Neural cell (in vitro differentiated cells): Measurements from ENCODE around the gene LIG1. TPM values are rescaled to one million over a fixed set of nuclear protein-coding genes. Genes with fewer than 3 reads are reported as not detected.
"Not testable (repeated sequence)": the region's sequence is repeated elsewhere in the genome, so short reads cannot be mapped to it uniquely, and the experiment has no call there.

Experiments used
- H2AFZ ChIP-seq: fragments of 200-600, 300-800 bp; sonication (generic), shearing (Covaris generic); 2 replicates; pipeline ENCODE4 v1.6.0; 2014; ENCODE audit warnings: low read depth, mild to moderate bottlenecking, antibody characterized with exemption, low read length, moderate library complexity
- H3F3A ChIP-seq: fragments of 200-600 bp; shearing (Covaris generic); 2 replicates; pipeline ENCODE4 v1.6.1; 2016; ENCODE audit warnings: mild to moderate bottlenecking, moderate library complexity, mixed read lengths, antibody characterized with exemption, low read length; ENCODE audit not compliant: insufficient read depth, poor library complexity, severe bottlenecking
- H3K27ac ChIP-seq: fragments of 200-600, 300-800 bp; sonication (generic), shearing (Covaris generic); 2 replicates; pipeline ENCODE4 v1.5.1; 2014; ENCODE audit warnings: mild to moderate bottlenecking, low read length, moderate library complexity
- H3K27me3 ChIP-seq: fragments of 300-800, 200-600 bp; sonication (generic), shearing (Covaris generic); 2 replicates; pipeline ENCODE4 v1.6.0; 2014; ENCODE audit warnings: mild to moderate bottlenecking, low read depth, low read length, moderate library complexity; ENCODE audit not compliant: insufficient read depth
- H3K36me3 ChIP-seq: fragments of 300-800, 200-600 bp; sonication (generic), shearing (Covaris generic); 2 replicates; pipeline ENCODE4 v1.5.1; 2014; ENCODE audit warnings: mild to moderate bottlenecking, antibody characterized with exemption, low read length, moderate library complexity; ENCODE audit not compliant: insufficient read depth
- H3K4me2 ChIP-seq: fragments of 300-800, 200-600 bp; sonication (generic), shearing (Covaris generic); 2 replicates; pipeline ENCODE4 v1.6.0; 2014; ENCODE audit warnings: mild to moderate bottlenecking, low read length
- H3K4me3 ChIP-seq: fragments of 300-800, 200-600 bp; sonication (generic), shearing (Covaris generic); 2 replicates; pipeline ENCODE4 v1.5.1; 2014; ENCODE audit warnings: mild to moderate bottlenecking, low read length, moderate library complexity
- H3K79me2 ChIP-seq: fragments of 200-600 bp; shearing (Covaris generic); replicated peaks from 2 replicates; pipeline ENCODE4 v1.6.0; 2014; ENCODE audit warnings: mild to moderate bottlenecking, low read length, moderate library complexity; ENCODE audit not compliant: insufficient read depth
- H3K9ac ChIP-seq: fragments of 300-800, 200-600 bp; sonication (generic), shearing (Covaris generic); 2 replicates; pipeline ENCODE4 v1.6.1; 2016; ENCODE audit warnings: mild to moderate bottlenecking, low read length, mixed read lengths
- H3K9me2 ChIP-seq: fragments of 200-600 bp; shearing (Covaris generic); 2 replicates; pipeline ENCODE4 v1.6.1; 2016; ENCODE audit warnings: mild to moderate bottlenecking, low read length, mixed read lengths; ENCODE audit not compliant: insufficient read depth
- H3K9me3 ChIP-seq: fragments of 200-600, 300-800 bp; sonication (generic), shearing (Covaris generic); 2 replicates; pipeline ENCODE4 v1.6.1; 2016; ENCODE audit warnings: mild to moderate bottlenecking, mixed run types, low read length, moderate library complexity, mixed read lengths
- H4K20me1 ChIP-seq: fragments of 200-600 bp; shearing (Covaris generic); 2 replicates; pipeline ENCODE4 v1.6.1; 2016; ENCODE audit warnings: mild to moderate bottlenecking, mixed run types; ENCODE audit not compliant: insufficient read depth
- EZH2 ChIP-seq: fragments of 200-600, 300-800 bp; shearing (Covaris generic), sonication (generic); IDR thresholded peaks from 2 replicates; pipeline ENCODE4 v1.6.1; 2014; ENCODE audit warnings: antibody characterized with exemption, low read length, borderline replicate concordance, mild to moderate bottlenecking; ENCODE audit not compliant: insufficient read depth, poor library complexity, severe bottlenecking
- RAD21 ChIP-seq: fragments of 450-650 bp; conservative IDR thresholded peaks from 2 replicates; pipeline ENCODE4 v1.6.1; 2014; ENCODE audit warnings: antibody characterized with exemption, mild to moderate bottlenecking, moderate library complexity
- TAF1 ChIP-seq: IDR thresholded peaks from 2 replicates; pipeline ENCODE4 v1.6.1; 2012; ENCODE audit warnings: low read depth
- polyA plus RNA-seq: library from polyadenylated mRNA; depleted of rRNA; stranded (reverse); fragments of >200 nt; gene quantifications from 2 replicates; pipeline ENCODE4 v1.2.3, GENCODE V29; 2014
- TF ChIP-seq, protein P1 (sequence below): IDR thresholded peaks from 2 replicates; pipeline ENCODE4 v1.6.1; 2012; ENCODE audit warnings: borderline replicate concordance
- TF ChIP-seq, protein P2 (sequence below): fragments of 450-650 bp; IDR thresholded peaks from 2 replicates; pipeline ENCODE4 v1.5.1; 2014; ENCODE audit warnings: antibody characterized with exemption, mild to moderate bottlenecking, moderate library complexity; ENCODE audit not compliant: poor library complexity, severe bottlenecking

The LIG1 gene
- polyA plus RNA-seq, 1 donor from 2014 or later: 33.9 TPM

DNA sequence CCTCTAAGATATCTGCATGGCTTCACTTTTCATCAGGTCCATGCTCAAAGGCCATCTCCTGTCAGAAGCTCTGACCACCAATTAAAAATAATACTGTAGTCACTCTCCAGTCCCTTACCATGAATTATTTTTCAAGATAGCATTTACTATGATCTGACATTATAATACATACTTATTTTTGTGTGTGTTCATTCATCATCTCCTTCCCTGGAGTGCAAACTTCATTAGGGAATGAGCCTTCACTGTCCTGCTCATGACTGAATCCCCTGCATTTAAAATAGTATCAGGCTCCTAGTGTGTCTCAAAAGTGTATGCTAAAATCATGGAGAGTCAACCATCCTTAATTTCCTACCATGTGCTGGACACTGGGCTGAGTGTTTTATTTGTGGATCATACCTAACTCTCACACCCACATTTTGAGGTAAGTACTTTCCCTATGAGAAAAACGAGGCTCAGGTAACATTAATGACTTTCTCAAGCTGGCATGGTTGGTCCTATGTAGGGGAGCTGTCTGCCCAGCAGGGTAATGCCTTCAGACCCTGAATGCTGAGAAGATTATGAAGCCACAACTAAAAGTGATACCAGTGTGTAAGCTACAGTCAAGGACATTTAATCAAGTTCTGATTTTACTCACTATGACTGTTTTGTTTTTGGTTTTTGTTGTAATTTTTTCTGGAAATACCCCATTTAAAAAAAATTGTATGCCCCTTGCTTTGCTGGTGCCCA is 75.9 kb downstream of the LIG1 start:
- Histone ChIP-seq H3K4me3 (no peak overlapping the region), H3K9me2 (no peaks in the 10 kb centered on the region), H3K27me3 (no peaks in the 10 kb centered on the region), H3K9me3 (peaks cover 5% of the 10 kb centered on the region), H3F3A (no peaks in the 10 kb centered on the region), H3K27ac (no peak overlapping the region), H3K9ac (no peak overlapping the region), H3K36me3 (no peaks in the 10 kb centered on the region), H4K20me1 (no peaks in the 10 kb centered on the region), H3K4me2 (no peak overlapping the region), H2AFZ (no peak overlapping the region), H3K79me2 (no peaks in the 10 kb centered on the region)
- TF ChIP-seq, protein P1, sequence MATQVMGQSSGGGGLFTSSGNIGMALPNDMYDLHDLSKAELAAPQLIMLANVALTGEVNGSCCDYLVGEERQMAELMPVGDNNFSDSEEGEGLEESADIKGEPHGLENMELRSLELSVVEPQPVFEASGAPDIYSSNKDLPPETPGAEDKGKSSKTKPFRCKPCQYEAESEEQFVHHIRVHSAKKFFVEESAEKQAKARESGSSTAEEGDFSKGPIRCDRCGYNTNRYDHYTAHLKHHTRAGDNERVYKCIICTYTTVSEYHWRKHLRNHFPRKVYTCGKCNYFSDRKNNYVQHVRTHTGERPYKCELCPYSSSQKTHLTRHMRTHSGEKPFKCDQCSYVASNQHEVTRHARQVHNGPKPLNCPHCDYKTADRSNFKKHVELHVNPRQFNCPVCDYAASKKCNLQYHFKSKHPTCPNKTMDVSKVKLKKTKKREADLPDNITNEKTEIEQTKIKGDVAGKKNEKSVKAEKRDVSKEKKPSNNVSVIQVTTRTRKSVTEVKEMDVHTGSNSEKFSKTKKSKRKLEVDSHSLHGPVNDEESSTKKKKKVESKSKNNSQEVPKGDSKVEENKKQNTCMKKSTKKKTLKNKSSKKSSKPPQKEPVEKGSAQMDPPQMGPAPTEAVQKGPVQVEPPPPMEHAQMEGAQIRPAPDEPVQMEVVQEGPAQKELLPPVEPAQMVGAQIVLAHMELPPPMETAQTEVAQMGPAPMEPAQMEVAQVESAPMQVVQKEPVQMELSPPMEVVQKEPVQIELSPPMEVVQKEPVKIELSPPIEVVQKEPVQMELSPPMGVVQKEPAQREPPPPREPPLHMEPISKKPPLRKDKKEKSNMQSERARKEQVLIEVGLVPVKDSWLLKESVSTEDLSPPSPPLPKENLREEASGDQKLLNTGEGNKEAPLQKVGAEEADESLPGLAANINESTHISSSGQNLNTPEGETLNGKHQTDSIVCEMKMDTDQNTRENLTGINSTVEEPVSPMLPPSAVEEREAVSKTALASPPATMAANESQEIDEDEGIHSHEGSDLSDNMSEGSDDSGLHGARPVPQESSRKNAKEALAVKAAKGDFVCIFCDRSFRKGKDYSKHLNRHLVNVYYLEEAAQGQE: no peak
- TF ChIP-seq, protein P2, sequence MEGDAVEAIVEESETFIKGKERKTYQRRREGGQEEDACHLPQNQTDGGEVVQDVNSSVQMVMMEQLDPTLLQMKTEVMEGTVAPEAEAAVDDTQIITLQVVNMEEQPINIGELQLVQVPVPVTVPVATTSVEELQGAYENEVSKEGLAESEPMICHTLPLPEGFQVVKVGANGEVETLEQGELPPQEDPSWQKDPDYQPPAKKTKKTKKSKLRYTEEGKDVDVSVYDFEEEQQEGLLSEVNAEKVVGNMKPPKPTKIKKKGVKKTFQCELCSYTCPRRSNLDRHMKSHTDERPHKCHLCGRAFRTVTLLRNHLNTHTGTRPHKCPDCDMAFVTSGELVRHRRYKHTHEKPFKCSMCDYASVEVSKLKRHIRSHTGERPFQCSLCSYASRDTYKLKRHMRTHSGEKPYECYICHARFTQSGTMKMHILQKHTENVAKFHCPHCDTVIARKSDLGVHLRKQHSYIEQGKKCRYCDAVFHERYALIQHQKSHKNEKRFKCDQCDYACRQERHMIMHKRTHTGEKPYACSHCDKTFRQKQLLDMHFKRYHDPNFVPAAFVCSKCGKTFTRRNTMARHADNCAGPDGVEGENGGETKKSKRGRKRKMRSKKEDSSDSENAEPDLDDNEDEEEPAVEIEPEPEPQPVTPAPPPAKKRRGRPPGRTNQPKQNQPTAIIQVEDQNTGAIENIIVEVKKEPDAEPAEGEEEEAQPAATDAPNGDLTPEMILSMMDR: no peak
- TF ChIP-seq RAD21 (no peak), EZH2 (no peak), TAF1 (no peak)

DNA sequence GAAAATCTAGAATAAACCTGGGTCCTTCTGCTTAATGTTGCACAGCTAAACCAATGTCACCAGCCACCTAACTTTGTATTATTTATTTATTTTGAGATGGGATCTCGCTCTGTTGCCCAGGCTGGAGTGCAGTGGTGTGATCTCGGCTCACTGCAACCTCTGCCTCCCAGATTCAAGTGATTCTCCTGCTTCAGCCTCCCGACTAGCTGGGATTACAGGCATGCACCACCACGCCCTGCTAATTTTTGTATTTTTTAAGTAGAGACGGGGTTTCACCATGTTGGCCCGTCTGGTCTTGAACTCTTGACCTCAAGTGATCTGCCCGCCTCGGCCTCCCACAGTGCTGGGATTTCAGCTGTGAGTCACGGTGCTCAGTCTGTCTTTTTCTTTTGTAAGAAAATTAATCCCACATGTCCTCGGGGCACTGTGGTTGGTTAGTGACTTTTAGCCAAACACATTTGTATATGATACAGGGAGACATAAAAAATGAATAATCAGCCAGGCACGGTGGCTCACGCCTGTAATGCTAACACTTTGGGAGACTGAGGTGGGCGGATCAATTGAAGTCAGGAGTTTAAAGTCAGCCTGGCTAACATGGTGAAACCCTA is 78.9 kb downstream of the LIG1 start:
- H3K4me3 ChIP-seq, H3K79me2 ChIP-seq, H3K9ac ChIP-seq, H2AFZ ChIP-seq, H4K20me1 ChIP-seq, H3K4me2 ChIP-seq, H3K36me3 ChIP-seq, H3F3A ChIP-seq, H3K27me3 ChIP-seq, H3K9me3 ChIP-seq, H3K9me2 ChIP-seq: not testable (repeated sequence)
- peak overlapping the region; percentile 73 for H3K27ac ChIP-seq

DNA sequence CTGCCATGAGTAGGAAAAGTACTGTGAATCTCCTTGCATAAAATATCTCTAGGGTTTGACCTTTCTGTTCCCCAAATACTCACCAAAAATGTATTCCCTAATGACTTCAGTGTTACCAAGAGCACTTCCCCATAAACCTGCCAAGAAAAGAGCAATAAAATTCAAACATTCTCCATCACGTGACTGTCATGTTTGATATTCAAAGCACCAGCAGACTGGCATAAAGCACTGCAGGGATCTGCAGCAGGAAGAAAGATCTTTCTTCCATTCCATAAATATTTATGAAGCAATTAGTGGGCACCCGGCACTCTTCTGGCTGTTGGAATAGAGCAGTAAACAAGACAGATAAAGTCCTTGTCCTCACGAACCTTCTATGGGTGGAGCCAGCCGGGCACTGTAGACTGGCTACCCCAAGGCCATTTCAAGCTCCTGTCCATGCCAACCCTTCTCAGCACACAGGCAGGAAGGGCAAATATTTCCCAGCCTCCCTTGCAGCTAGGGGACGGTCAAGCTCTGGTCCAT is 79.8 kb downstream of the LIG1 start:
- peak overlapping the region; percentile 30 for H3K9ac ChIP-seq
- H3K4me3 ChIP-seq: peak overlapping the region; percentile 44
- no peaks in the 10 kb centered on the region for H4K20me1 ChIP-seq
- H3K4me2 ChIP-seq: no peak overlapping the region
- no peak overlapping the region for H2AFZ ChIP-seq
- H3K79me2 ChIP-seq: no peaks in the 10 kb centered on the region
- H3K9me3 ChIP-seq: peaks cover 5% of the 10 kb centered on the region
- no peaks in the 10 kb centered on the region for H3K9me2 ChIP-seq
- peak overlapping the region; percentile 73 for H3K27ac ChIP-seq
- no peaks in the 10 kb centered on the region for H3F3A ChIP-seq
- H3K27me3 ChIP-seq: no peaks in the 10 kb centered on the region
- TF ChIP-seq, protein P2: no peak
- TF ChIP-seq TAF1: no peak
- no peaks in the 10 kb centered on the region for H3K36me3 ChIP-seq

DNA sequence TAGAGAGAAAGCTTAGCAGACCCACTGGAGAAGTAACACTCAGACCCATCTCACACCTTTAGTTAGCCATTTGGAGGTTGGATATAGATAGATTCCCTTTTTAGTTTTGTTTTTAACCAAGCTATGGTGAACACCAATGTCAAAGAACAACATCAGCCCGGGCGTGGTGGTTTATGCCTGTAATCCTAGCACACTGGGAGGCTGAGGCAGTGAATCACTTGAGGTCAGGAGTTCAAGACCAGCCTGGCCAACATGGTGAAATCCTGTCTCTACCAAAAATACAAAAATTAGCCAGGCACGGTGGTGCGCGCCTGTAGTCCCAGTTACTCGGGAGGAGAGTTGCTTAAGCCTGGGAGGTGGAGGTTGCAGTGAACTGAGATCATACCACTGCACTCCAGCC is 81.2 kb downstream of the LIG1 start:
- not testable (repeated sequence) for H3K4me3 ChIP-seq, H3K27me3 ChIP-seq, H3K9me2 ChIP-seq, H3K36me3 ChIP-seq, H3K9me3 ChIP-seq, H3F3A ChIP-seq, H3K27ac ChIP-seq, H2AFZ ChIP-seq, H3K9ac ChIP-seq, H3K79me2 ChIP-seq, H4K20me1 ChIP-seq, H3K4me2 ChIP-seq
